Measurements from ENCODE around the gene SPEG. TPM values are rescaled to one million over a fixed set of nuclear protein-coding genes. Genes with fewer than 3 reads are reported as not detected.

SPEG gene
- total and polyA plus RNA-seq, 2 experiments from 2014 or later = 12.6 to 32.4 TPM

DNA sequence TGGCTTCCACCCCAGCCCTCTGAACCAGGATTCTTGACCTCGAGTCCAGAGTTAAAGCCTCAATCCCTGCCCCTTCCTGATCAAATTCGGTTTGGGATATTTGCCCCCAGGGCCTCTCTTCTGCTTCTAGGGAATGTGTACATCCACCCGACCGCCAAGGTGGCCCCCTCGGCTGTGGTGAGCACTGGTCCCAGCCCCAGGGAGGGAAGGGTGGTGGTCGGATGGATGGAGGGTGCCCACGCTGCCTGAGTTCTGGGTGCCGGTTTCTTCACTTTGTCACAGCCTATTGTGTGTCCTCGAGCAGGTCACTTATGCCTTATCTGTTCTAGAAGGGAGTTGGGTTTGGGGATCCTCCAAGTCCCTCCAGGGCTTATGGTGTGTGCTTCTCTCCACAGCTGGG, 70.9 kb downstream of the SPEG start:
- Mint-ChIP-seq H3K9me3 (no peaks in the 10 kb centered on the region), H3K27me3 (ENCODE audit: insufficient read depth, low read depth, poor library complexity) (peaks cover 28% of the 10 kb centered on the region), H3K4me3 (no peak overlapping the region), H3K36me3 (ENCODE audit: low read depth) (peaks cover 10% of the 10 kb centered on the region), H3K4me1 (peaks cover 72% of the 10 kb centered on the region), H3K27ac (0 out of 2 replicates have a peak overlapping the region, but pooled peaks have one; percentile 18)
- Histone ChIP-seq H3K79me2 (replicated peaks; ENCODE audit: insufficient read depth) (no peaks in the 10 kb centered on the region), H3K4me1 (ENCODE audit: insufficient read depth) (peaks cover 53% of the 10 kb centered on the region), H3K4me2 (peak overlapping the region; percentile 92; the same call in 1 of the 2 replicates), H4K20me1 (replicated peaks; ENCODE audit: insufficient read depth) (no peaks in the 10 kb centered on the region), H3F3A (replicated peaks; ENCODE audit: low read depth) (peaks cover 17% of the 10 kb centered on the region), H3K36me3 (ENCODE audit: insufficient read depth) (no peaks in the 10 kb centered on the region), H3K9me2 (ENCODE audit: insufficient read depth) (no peaks in the 10 kb centered on the region), H2AFZ (no peak overlapping the region), H3K4me3 (no peak overlapping the region), H3K27me3 (ENCODE audit: insufficient read depth) (peaks cover 3% of the 10 kb centered on the region; the same call in 1 of the 2 replicates), H3K27ac (ENCODE audit: low read depth) (no peak overlapping the region)
- TF ChIP-seq ZNF114 (CRISPR knock-in tag; IDR thresholded peaks at IDR 0.05) = no peak
- no peak for TF ChIP-seq POLR2AphosphoS5 (IDR thresholded peaks at IDR 0.05; ENCODE audit: low read depth)
- TF ChIP-seq EZH2phosphoT487 (IDR thresholded peaks at IDR 0.05; ENCODE audit: unreplicated experiment) = no peak
- TF ChIP-seq REST (IDR thresholded peaks at IDR 0.05; ENCODE audit: unreplicated experiment) = no peak
- TF ChIP-seq, protein P1, sequence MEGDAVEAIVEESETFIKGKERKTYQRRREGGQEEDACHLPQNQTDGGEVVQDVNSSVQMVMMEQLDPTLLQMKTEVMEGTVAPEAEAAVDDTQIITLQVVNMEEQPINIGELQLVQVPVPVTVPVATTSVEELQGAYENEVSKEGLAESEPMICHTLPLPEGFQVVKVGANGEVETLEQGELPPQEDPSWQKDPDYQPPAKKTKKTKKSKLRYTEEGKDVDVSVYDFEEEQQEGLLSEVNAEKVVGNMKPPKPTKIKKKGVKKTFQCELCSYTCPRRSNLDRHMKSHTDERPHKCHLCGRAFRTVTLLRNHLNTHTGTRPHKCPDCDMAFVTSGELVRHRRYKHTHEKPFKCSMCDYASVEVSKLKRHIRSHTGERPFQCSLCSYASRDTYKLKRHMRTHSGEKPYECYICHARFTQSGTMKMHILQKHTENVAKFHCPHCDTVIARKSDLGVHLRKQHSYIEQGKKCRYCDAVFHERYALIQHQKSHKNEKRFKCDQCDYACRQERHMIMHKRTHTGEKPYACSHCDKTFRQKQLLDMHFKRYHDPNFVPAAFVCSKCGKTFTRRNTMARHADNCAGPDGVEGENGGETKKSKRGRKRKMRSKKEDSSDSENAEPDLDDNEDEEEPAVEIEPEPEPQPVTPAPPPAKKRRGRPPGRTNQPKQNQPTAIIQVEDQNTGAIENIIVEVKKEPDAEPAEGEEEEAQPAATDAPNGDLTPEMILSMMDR (conservative IDR thresholded peaks at IDR 0.05; ENCODE audit: low read depth in 2 of 2) = no peak
- TF ChIP-seq EZH2 (IDR thresholded peaks at IDR 0.05; ENCODE audit: low read depth, unreplicated experiment) = no peak
- no peak for TF ChIP-seq ZNF331 (CRISPR knock-in tag; IDR thresholded peaks at IDR 0.05; ENCODE audit: low read depth)
- no peak for TF ChIP-seq NANOG (IDR thresholded peaks at IDR 0.05; ENCODE audit: borderline replicate concordance)
- no peak for TF ChIP-seq ZNF462 (CRISPR knock-in tag; IDR thresholded peaks at IDR 0.05)
- no peak for TF ChIP-seq ETS1 (IDR thresholded peaks at IDR 0.05)
- no peak for TF ChIP-seq STAT1 (IDR thresholded peaks at IDR 0.05; ENCODE audit: unreplicated experiment)
- TF ChIP-seq CREB1 (CRISPR knock-in tag; IDR thresholded peaks at IDR 0.05; ENCODE audit: low read depth) = no peak
- TF ChIP-seq JUNB (IDR thresholded peaks at IDR 0.05; ENCODE audit: unreplicated experiment) = no peak
- ATAC-seq (no peak), DNase-seq (ENCODE audit: low spot score) (no peak)

Measured in GM23338 (cell line).